SK-N-SH (cell line): ENCODE measurements around the gene ARMC10.

Source experiments
- CHD2 ChIP-seq: fragments of 150-350 bp; IDR thresholded peaks from 2 replicates; pipeline ENCODE4 v1.6.1; 2018; ENCODE audit warnings: low read length; ENCODE audit not compliant: partially characterized antibody
- CTCF ChIP-seq: fragments of 200-600 bp; sonication (generic); IDR thresholded peaks from 2 replicates; pipeline ENCODE4 v1.6.1; 2017; ENCODE audit warnings: antibody characterized with exemption, mild to moderate bottlenecking, moderate library complexity
- EP300 ChIP-seq, 2 experiments: IDR thresholded peaks; 2 replicates each; pipeline versions ENCODE4 v1.4.0 to v1.6.1; 2012; ENCODE audit warnings: borderline replicate concordance in 1 of 2, low read depth in 1 of 2, low read length in 1 of 2
- GABPA ChIP-seq: IDR thresholded peaks from 2 replicates; pipeline ENCODE4 v1.4.0; 2012; ENCODE audit warnings: low read depth, mild to moderate bottlenecking
- JUND ChIP-seq: IDR thresholded peaks from 2 replicates; pipeline ENCODE4 v1.4.0; 2012
- POLR2AphosphoS5 ChIP-seq: IDR thresholded peaks from 2 replicates; pipeline ENCODE4 v1.6.1; 2012; ENCODE audit warnings: low read depth, low read length
- RCOR1 ChIP-seq: fragments of 150-350 bp; IDR thresholded peaks from 2 replicates; pipeline ENCODE4 v1.6.1; 2017; ENCODE audit warnings: antibody characterized with exemption, low read length
- TCF12 ChIP-seq: IDR thresholded peaks from 2 replicates; pipeline ENCODE4 v1.4.0; 2012
- TEAD4 ChIP-seq: IDR thresholded peaks from 2 replicates; pipeline ENCODE4 v1.4.0; 2012; ENCODE audit warnings: mild to moderate bottlenecking, borderline replicate concordance; ENCODE audit not compliant: insufficient read depth

GRCh38 chr7:103116511-103116910, 41.6 kb downstream of the ARMC10 start:
- no peak for TF ChIP-seq CHD2
- TF ChIP-seq CTCF = no peak
- no peak for TF ChIP-seq TCF12
- no peak for TF ChIP-seq POLR2AphosphoS5
- no peak for TF ChIP-seq GABPA
- TF ChIP-seq EP300 (IDR thresholded peaks at IDR 0.05; ENCODE audit: borderline replicate concordance in 1 of 2, low read depth in 1 of 2, low read length in 1 of 2) = no peak
- TF ChIP-seq TEAD4 = no peak
- no peak for TF ChIP-seq RCOR1
- no peak for TF ChIP-seq JUND
